PC-9 (cell line): ENCODE data around the gene PLK1. TPM values are rescaled to one million over a fixed set of nuclear protein-coding genes. Genes with fewer than 3 reads are reported as not detected.

Experiments used
- BruUV-seq: library from RNA; stranded (reverse); fragments of 400-500 nt; replicated peaks from 2 replicates; lab custom pipeline; 2021; lab: Mats Ljungman, UMichigan
- CTCF ChIA-PET: fragments of 300-600 bp; sonication (Branson Sonifier 250); formaldehyde crosslinking; loops from one replicate; lab custom pipeline; 2022; ENCODE audit warnings: antibody characterized with exemption; lab: Charles Lee
- POLR2A ChIA-PET: fragments of 300-600 bp; sonication (Branson Sonifier 250); formaldehyde crosslinking; loops from one replicate; lab custom pipeline; 2022; ENCODE audit warnings: antibody characterized with exemption; ENCODE audit not compliant: unreplicated experiment; lab: Charles Lee
- DNase-seq, 2 experiments: peaks; one replicate each; pipeline versions ENCODE4 v3.0.0 to v3.0.0-alpha.2; 2015 to 2022; ENCODE audit warnings: mixed read lengths in 1 of 2
- H2AFZ ChIP-seq: fragments of 200-600 bp; sonication (generic); 2 replicates; pipeline ENCODE4 v1.8.1; 2017; ENCODE audit warnings: antibody characterized with exemption
- H3F3A ChIP-seq: fragments of 200-600 bp; sonication (generic); 2 replicates; pipeline ENCODE4 v1.8.1; 2017; ENCODE audit warnings: antibody characterized with exemption, mild to moderate bottlenecking, low read depth; ENCODE audit not compliant: insufficient read depth
- H3K27ac ChIP-seq: fragments of 200-600 bp; sonication (generic); 2 replicates; pipeline ENCODE4 v1.6.1; 2016; ENCODE audit warnings: mixed run types
- H3K27me3 ChIP-seq: fragments of 200-600 bp; sonication (generic); 2 replicates; pipeline ENCODE4 v1.6.1; 2016; ENCODE audit warnings: low read depth, mixed run types; ENCODE audit not compliant: insufficient read depth
- H3K36me3 ChIP-seq: fragments of 200-600 bp; sonication (generic); 2 replicates; pipeline ENCODE4 v1.6.1; 2016; ENCODE audit warnings: low read depth, mixed run types
- H3K4me1 ChIP-seq: fragments of 200-600 bp; sonication (generic); replicated peaks from 2 replicates; pipeline ENCODE4 v1.6.1; 2016; ENCODE audit warnings: mixed run types; ENCODE audit not compliant: insufficient read depth
- H3K4me2 ChIP-seq: fragments of 200-600 bp; sonication (generic); 2 replicates; pipeline ENCODE4 v1.6.1; 2017; ENCODE audit warnings: mixed run types
- H3K4me3 ChIP-seq: fragments of 200-600 bp; sonication (generic); 2 replicates; pipeline ENCODE4 v1.6.1; 2016; ENCODE audit warnings: mixed run types
- H3K79me2 ChIP-seq: fragments of 200-600 bp; sonication (generic); 2 replicates; pipeline ENCODE4 v1.6.1; 2017; ENCODE audit warnings: low read depth, mixed run types
- H3K9me2 ChIP-seq: fragments of 200-600 bp; sonication (generic); 2 replicates; pipeline ENCODE4 v1.8.1; 2017; ENCODE audit warnings: mild to moderate bottlenecking; ENCODE audit not compliant: insufficient read depth
- H3K9me3 ChIP-seq: fragments of 200-600 bp; sonication (generic); 2 replicates; pipeline ENCODE4 v1.8.1; 2016; ENCODE audit warnings: low read depth; ENCODE audit not compliant: insufficient read depth
- H4K20me1 ChIP-seq: fragments of 200-600 bp; sonication (generic); 2 replicates; pipeline ENCODE4 v1.8.1; 2017; ENCODE audit not compliant: insufficient read depth
- EZH2 ChIP-seq: fragments of 200-600 bp; sonication (generic); IDR thresholded peaks from 2 replicates; pipeline ENCODE4 v1.8.0; 2017; ENCODE audit warnings: antibody characterized with exemption, low read depth
- intact Hi-C: fragments of 100-400 bp; cut with micrococcal nuclease; formaldehyde crosslinking; loops from one replicate; pipeline ENCODE4 v1.10.0; 2022; ENCODE audit not compliant: unreplicated experiment
- total RNA-seq: library from RNA; stranded (reverse); gene quantifications from 2 replicates; pipeline ENCODE4 v1.2.3, GENCODE V29; 2021
- TF ChIP-seq, protein P1 (sequence below): fragments of 200-600 bp; sonication (generic); conservative IDR thresholded peaks from 2 replicates; pipeline ENCODE4 v1.6.1; 2017; ENCODE audit warnings: mixed run types, antibody characterized with exemption, mild to moderate bottlenecking, moderate library complexity

The PLK1 gene
- total RNA-seq, 1 experiment from 2014 or later: 169 TPM

DNA sequence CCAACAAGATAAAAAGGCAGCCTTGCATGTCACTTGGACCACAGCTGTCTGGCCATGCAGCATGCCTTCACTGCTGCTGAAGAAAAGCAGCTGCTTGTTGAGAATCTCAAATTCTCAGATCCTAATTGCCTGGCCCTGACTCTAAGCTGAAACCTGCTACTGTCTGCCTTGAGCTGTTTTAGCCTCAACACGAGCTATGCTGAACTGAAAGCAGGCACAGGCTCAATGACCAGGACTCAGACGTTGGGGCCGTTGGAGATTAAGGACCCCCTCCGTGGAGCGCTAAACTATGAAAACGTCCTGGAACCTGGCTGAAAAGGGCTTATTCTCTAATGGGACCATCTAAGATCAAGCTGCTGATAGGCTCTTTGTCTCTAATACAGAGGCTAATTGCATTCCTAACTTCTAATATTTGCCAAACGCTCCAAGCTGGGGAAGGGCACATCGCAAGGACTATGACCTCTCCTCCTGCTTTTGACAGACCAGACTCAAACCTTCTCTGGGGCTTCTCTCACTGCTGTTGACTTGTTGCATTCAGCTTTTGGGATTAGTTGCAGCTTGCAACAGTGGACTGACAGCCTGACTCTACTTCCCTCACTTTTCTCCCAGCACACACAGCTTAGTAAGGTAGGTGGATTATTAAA lies 4.6 kb upstream of the PLK1 start:
- BruUV-seq: no TSS peak
- TF ChIP-seq, protein P1, sequence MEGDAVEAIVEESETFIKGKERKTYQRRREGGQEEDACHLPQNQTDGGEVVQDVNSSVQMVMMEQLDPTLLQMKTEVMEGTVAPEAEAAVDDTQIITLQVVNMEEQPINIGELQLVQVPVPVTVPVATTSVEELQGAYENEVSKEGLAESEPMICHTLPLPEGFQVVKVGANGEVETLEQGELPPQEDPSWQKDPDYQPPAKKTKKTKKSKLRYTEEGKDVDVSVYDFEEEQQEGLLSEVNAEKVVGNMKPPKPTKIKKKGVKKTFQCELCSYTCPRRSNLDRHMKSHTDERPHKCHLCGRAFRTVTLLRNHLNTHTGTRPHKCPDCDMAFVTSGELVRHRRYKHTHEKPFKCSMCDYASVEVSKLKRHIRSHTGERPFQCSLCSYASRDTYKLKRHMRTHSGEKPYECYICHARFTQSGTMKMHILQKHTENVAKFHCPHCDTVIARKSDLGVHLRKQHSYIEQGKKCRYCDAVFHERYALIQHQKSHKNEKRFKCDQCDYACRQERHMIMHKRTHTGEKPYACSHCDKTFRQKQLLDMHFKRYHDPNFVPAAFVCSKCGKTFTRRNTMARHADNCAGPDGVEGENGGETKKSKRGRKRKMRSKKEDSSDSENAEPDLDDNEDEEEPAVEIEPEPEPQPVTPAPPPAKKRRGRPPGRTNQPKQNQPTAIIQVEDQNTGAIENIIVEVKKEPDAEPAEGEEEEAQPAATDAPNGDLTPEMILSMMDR: no peak
- TF ChIP-seq EZH2: no peak
- peaks cover 4% of the 10 kb centered on the region for H3K79me2 ChIP-seq
- intact Hi-C loops: no loop called here
- no peak overlapping the region for H3K4me3 ChIP-seq
- no peaks in the 10 kb centered on the region for H3K9me3 ChIP-seq
- no peak overlapping the region for H3K4me2 ChIP-seq
- no peak overlapping the region for H2AFZ ChIP-seq
- H3F3A ChIP-seq: peaks cover 24% of the 10 kb centered on the region
- no peak for DNase-seq
- no peaks in the 10 kb centered on the region for H4K20me1 ChIP-seq
- H3K36me3 ChIP-seq: 0 out of 2 replicates have a peak, but pooled peaks cover 6% of the 10 kb centered on the region
- no peaks in the 10 kb centered on the region for H3K9me2 ChIP-seq
- ChIA-PET CTCF (no interaction called here), POLR2A (no interaction called here)
- no peak overlapping the region for H3K27ac ChIP-seq
- no peaks in the 10 kb centered on the region for H3K27me3 ChIP-seq
- peaks cover 23% of the 10 kb centered on the region for H3K4me1 ChIP-seq

DNA sequence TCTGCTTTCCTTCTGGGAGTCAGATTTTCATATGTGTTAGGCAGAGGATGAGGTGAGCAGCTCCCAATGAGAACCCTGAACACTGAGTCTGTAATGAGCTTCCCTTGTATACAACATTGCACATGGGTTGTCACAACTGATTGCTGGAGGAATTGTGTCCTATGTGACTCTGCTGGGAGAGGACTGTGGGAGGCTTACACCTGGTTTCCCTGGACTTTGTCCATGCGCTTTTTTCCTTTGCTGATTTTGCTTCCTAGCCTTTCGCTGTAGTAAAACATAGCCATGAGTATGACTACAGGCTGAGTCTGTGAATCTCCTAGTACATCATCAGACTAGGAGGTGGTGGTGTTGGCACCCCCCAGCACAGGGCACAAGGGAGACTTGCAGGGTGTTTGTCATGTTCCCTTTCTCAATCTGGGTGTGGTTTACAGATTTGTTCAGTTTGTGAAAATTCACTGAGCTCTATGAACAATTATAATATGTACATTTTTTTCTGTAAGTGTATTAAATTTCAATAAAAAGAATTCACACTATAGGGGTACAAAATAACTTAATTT lies 1.7 kb upstream of the PLK1 start:
- BruUV-seq: no TSS peak
- no peak for DNase-seq
- Histone ChIP-seq H2AFZ (no peak overlapping the region), H3F3A (peaks cover 16% of the 10 kb centered on the region; the same call in 1 of the 2 replicates), H3K4me2 (no peak overlapping the region), H3K9me3 (no peaks in the 10 kb centered on the region), H3K27ac (no peak overlapping the region), H3K27me3 (no peaks in the 10 kb centered on the region), H3K36me3 (peaks cover 13% of the 10 kb centered on the region), H3K4me3 (no peak overlapping the region), H4K20me1 (peaks cover 14% of the 10 kb centered on the region; the same call in 1 of the 2 replicates), H3K79me2 (peaks cover 33% of the 10 kb centered on the region), H3K4me1 (peaks cover 27% of the 10 kb centered on the region), H3K9me2 (no peaks in the 10 kb centered on the region)
- TF ChIP-seq, protein P1: no peak
- no peak for TF ChIP-seq EZH2
- intact Hi-C loops: loop anchor here (5.0 kb wide), 1 partner anchor 360 kb away; no protein-coding TSS in a partner anchor
- ChIA-PET POLR2A (no interaction called here), CTCF (no interaction called here)

DNA sequence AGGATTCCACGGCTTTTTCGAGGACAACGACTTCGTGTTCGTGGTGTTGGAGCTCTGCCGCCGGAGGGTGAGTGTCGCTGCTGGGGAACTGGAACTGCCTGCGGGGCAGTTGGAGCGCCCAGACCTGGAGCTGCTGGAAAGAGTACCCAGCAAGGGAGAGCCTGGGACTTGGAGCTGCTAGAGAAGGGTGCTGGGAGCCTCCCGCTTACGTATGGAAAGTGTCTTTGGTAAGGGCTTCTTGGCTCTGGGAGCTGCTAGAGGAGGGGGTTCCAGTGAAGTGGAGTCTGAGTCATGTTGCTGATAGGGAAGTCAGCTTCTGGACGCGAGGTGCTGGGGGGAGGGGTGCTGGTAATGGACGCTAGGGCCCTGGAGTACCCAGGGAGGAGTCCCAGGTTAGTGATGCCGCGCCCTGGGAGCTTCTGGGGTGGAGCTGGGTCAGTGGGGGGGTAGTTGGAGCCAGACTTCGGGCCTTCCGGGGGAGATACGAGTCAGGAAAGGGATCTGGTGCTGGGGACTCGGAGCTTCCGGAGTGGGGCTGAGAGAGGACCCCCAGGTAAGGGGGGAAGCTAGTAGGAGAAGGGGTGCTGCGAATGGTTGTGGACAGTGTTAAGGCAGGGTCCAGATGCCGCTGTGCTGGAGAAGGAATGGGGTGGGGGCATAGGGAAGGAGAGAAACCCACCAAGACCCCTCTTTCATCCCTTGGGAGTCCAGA lies 741 bp downstream of the PLK1 start:
- ChIA-PET POLR2A (interaction anchor here (0.5 to 0.9 kb wide), 4 partner anchors 10 to 45 kb away, joined by 3 to 25 read pairs (median 8); no protein-coding TSS in a partner anchor), CTCF (interaction anchor here (0.6 to 1.2 kb wide), 5 partner anchors 91 to 847 kb away, joined by 3 to 8 read pairs (median 4); no protein-coding TSS in a partner anchor)
- H4K20me1 ChIP-seq: peaks cover 14% of the 10 kb centered on the region; the same call in 1 of the 2 replicates
- H3K27me3 ChIP-seq: no peaks in the 10 kb centered on the region
- H3K36me3 ChIP-seq: peaks cover 29% of the 10 kb centered on the region
- H3F3A ChIP-seq: peaks cover 16% of the 10 kb centered on the region; the same call in 1 of the 2 replicates
- TF ChIP-seq EZH2: no peak
- TF ChIP-seq, protein P1: no peak
- no peaks in the 10 kb centered on the region for H3K9me3 ChIP-seq
- intact Hi-C loops: loop anchor here (2.0 to 5.0 kb wide), 2 partner anchors 49 to 358 kb away; no protein-coding TSS in a partner anchor
- no peaks in the 10 kb centered on the region for H3K9me2 ChIP-seq
- BruUV-seq: no TSS peak
- H3K79me2 ChIP-seq: peaks cover 51% of the 10 kb centered on the region
- peak in 1 of 2 experiments; percentile 62 for DNase-seq
- H3K27ac ChIP-seq: no peak overlapping the region; the same call in 1 of the 2 replicates
- peak overlapping the region; percentile 97 for H3K4me2 ChIP-seq
- peak overlapping the region; percentile 70 for H2AFZ ChIP-seq
- H3K4me1 ChIP-seq: peaks cover 27% of the 10 kb centered on the region
- H3K4me3 ChIP-seq: peak overlapping the region; percentile 94
